ENCODE results near the gene NLRP1.
A peak's percentile ranks its signal among the peaks of the same experiment; 100 is the strongest.

The NLRP1 gene

DNA sequence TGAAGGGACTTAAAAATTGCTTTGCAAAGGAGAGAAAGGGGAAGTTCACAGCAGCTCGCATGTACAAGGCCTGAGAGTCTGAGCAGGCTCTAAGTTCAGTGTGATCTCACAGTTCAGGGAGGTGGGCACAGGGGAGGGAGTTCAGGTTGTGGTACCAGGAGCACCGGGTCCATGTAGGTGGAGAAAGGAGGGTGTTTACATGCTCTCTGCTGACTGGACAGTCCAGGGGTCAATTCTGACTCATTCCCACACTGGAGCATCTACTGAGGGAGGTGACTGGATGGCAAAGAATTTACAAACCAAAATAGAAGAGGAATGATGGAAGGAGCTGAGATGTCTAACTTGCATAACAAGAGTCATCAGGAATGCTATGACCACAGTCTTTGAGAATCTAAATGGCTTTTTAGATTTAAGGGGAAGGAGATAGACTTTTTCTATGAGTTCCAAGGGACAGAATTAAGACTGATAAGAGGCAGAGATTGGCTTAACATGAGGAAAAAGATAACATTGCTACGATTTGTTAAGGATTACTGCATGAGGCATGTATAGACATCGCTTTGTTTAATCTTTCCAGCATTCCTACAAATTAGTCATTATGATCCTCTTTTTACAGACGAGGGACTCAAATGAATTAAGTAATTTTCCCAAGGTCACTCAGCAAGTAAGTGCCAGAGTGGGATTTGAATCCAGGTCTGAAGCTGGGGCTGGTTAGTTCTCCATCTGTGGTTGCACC, 68.1 kb downstream of the NLRP1 start:
- no peak for DNase-seq (ENCODE audit: low spot score)

DNA sequence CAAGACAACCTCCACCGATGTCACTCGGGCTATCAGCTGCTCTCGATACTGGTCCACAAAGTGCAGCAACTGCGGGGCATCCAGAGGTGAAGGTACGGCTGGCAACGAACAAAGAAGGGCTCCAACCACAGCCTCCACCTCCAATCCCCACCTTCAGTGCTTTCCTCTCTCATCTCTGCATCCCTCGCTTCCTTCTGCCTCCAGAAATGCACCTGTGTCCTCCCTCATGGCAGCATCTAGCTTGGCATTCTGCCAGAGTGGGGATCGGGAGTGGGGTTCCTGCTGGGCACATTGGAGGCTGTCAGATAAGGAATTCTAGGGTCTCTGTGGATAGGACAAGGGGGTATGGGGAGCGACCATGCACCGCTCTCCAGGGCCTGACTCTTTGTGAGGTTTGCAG, 69.3 kb downstream of the NLRP1 start:
- no peak for DNase-seq (ENCODE audit: low spot score)

DNA sequence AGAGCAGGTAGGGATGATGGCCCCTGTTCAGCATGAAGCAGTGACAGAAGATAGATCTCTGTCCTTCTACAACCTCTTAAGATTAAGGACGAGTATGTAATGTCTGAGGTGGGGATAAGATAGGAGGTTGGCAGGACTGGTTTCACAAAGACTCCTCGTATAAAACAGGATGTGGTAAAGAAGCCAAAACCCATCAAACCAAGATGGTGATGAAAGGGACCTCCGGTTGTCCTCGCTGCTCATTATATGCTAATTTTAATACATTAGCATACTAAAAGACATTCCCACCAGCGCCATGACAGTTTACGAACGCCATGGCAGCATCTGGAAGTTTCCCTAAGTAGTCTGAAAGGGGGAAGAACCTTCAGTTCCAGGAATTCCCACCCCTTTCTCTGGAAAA, 70.7 kb downstream of the NLRP1 start:
- DNase-seq (ENCODE audit: low spot score): peak; percentile 17

DNA sequence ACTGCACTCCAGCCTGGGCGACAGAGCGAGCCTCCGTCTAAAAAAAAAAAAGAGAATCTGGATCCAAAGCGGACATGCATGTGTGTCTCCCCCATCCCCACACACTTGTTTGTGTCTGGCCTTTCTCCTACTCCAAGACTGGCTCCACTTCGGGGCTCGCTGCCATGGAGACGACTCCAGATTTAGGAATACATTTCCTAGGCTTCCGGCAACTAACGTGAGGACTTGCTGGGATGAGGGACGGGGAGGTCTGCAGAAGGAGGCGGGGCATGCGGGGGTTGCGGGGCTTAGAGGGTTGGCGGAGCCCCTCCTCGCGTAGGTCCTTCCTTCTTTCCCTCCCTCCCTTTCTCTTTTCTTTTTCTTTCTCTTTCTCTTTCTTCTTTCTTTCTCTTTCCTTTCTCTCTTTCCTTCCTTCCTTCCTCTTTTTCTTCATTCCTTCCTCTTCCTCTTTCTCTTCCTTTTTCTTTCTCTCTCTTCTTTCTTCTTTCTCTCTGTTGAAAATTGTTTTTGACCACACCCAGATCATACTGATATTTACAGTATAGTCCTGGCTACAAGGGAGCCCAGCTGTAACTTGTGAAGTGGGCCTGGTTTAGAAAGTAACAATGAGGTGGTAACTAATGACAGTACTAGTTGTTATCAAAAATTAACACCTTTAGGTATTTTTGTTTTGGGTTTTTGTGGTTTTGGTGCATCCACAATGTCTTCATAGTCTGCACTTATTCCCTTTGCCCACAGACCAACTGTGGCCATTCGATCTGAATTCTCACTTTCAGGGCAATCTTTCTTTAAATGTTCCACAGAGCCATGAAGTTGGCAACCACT, 72.7 kb downstream of the NLRP1 start:
- DNase-seq (ENCODE audit: low spot score): no peak

DNA sequence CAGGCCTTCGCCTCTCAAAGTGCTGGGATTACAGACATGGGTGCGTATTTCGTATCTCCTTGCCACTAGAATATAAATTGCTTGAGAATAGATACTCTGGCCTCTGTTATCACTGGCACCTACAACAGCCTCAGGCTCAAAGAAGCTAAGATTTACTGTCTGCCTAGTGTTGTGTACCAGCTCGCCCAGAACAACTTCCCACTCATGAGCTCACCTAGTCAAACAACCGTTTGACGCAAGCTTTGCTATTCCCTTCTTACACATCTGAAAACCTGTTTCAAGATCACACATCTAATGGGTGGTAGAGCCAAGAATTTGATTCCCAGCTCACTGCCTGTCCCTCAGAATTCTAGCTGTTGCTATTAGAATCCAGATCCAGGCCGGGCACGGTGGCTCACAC, 73.5 kb downstream of the NLRP1 start:
- no peak for DNase-seq (ENCODE audit: low spot score)

DNA sequence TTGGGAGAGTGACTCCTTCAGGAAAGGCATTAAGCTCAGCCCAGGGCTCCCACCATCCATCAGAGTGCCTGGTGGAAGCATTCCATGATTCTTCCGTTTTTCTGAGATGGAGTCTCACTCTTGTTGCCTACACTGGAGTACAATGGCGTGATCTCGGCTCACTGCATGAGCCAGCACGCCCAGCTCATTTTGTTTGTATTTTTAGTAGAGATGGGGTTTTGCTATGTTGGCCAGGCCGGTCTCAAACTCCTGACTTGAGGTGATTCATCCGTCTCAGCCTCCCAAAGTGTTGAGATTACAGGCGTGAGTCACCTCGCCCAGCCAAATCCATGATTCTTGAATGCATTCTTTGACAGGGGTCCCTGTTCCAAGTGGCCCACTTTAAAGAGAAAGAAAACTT, 74.8 kb downstream of the NLRP1 start:
- DNase-seq (ENCODE audit: low spot score): no peak

DNA sequence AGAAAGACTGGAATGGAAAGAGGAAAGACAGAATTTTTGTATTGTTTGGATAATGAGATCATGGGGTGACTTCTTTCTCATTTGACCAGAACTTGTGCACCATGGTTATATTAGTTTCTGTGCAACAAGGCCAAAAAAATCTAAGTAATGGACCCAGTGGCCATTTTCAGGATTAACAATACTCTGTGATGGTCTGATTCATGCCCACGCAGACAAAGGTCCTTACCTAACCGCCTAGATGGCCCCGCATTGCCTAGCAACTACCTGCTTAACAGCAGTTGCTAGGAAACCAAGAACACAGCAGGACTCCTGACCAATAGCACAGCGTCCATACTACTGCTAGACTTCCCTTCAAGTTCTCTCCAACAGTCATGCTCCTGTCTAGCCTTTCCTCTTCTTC, 75.5 kb downstream of the NLRP1 start:
- no peak for DNase-seq (ENCODE audit: low spot score)

DNA sequence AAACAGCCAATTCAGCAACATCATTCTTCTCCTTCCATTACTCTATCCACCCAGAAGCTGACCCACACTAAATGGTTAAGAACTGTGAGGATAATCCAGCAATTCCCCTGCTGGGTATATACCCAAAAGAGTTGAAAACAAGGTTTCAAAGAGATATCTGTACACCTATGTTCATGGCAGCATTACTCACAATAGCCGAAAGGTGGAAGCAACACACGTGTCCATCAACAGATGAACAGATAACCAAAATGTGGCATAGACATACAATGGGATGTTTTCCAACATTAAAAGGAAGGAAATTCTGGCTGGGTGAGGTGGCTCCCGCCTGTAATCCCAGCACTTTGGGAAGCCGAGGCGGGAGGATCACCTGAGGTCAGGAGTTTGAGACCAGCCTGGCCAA, 78.0 kb downstream of the NLRP1 start:
- no peak for DNase-seq (ENCODE audit: low spot score)

DNA sequence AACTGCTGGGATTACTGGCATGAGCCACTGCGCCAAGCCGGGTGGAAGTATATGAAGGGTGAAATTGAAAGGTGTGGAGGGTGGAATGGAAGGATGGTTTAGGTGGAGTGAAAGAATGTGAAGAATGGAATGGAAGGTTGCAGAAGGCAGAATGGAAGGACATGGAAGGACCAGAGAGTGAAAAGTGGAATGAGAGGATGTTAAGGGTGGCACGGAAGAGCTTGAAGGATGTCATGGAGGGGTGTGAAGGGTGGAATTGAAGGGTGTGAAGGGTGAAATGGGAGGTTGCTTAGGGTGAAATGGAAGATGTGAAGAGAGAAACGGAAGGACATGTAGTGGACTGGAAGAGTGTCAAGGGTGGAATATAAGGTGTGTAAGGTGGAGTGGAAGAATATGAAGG, 81.8 kb downstream of the NLRP1 start:
- no peak for DNase-seq (ENCODE audit: low spot score)

DNA sequence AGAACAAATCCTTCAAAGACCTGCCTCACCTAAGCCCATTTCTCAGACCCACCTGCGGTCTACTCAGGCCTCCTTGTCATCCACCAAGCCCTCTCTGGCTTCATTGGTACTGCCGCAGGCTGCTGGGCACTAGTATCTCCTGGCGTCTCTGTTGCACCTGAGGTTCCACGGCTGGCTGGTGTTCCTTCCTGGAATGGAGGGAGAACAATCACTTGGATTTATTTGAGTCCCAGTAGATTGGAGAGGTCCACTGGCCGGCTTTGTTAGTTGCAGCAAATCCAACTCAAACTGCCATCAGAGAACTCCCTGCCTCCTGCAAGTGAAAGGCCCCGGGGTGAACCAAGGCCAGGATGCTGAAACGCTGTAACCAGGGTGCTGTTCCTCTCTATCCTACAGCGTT, 82.6 kb downstream of the NLRP1 start:
- DNase-seq (ENCODE audit: low spot score): no peak

DNA sequence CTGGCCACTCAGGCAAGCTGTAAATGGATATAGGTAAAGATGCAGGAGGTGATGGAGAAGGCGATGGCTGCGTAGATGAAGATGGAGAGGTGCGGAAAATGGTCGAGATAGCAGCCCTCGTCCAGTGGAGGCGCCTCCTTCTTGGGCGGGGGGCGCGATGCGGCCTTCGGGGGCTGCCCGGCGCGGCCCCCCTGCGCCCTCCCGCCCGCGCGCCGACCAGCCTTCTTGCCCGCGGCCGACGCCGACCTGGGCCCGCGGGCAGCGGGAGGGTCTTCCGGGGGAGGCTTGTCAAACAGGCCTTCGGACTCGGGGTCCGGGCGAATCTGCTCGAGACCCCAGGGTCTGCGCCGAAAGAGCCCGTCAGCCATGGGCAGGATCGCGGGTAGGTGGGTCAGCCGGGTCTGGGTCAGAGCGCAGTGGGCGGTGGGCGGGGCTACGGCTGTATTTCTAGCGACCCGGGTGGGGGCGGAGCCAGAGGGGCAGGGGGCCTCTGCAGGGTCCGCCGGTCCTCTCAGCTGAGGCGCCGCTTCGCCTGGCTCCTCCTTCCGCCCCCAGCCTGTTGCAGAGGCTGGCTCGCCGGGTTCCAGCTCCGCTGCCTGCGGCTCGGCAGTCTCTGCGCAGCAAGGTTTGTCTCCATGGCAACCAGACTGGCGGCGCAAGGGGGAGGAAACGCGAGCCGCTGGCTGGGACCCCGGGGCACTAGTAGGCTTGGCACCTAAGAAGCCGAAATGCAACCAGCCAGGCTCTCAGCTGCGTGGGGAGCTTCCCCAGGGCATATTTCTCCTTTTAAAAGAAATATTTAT, 83.5 kb downstream of the NLRP1 start:
- DNase-seq (ENCODE audit: low spot score): peak; percentile 69

DNA sequence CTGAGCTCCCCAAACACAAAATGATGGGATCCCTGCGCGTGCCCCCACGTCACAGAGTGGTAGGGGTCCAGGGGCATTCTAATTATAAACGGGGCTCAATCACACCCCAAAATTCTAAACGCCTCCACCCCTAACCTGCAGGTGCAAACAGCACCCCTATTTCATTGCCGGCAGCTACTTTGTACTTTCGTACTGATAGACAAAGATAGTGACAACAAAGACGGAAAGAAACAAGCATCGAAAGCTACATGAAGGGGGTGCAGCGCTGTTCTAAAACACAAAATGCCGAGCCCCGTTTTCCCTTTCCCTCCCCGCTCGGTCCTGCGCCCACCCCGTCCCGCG, 84.1 kb downstream of the NLRP1 start:
- DNase-seq (ENCODE audit: low spot score): no peak

DNA sequence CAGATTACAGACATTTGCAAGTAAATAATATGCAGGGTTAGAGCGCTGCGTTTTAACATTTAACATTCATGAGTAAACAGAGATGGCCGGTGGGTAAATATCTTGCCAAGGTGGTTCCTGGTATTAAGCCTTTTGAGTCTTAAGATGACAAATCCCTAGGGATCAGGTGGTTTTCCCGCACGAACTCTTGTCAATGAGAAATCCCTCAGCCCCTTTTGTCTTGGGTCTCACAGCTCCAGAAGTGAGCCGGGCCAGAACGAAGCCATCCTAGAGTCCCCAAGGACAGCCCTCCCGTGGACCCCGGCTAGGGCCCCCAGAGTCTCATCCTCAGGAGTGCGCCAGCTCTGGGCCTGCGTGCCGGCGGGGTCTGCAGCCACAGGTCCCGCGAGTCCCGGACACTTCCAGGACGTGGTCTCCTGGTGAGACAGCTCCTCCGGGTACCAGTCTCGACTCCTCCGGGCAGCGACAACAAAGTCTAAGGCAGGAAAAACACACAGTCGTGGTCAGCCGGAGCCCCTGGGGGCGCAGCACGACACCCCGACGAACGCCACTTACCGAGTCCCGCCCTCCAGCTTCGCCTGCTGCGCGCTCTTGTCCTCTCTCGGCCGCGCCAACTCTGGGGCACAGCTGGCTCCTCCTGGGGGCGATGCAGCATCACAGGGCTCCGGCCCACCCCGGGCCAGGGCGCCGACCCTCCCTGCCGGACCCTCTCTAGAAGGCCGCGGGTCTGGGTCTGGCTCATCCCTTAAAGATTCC, 84.7 kb downstream of the NLRP1 start:
- DNase-seq (ENCODE audit: low spot score): no peak

DNA sequence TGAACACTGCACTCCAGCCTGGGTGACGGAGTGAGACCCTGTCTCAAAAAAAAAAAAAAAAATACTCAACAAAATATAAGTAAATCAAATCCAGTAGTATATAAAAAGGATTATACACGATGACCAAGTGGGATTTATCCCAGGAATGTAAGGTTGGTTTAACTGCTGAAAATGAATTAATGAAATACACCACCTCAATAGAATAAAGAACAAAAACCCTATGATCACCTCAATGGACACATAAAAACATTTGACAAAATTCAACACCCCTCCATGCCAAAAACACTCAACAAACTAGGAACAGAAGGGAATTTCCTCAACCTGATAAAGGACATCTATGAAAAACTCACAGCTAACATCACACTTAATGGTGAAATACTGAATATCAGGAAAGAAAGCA, 91.3 kb downstream of the NLRP1 start:
- no peak for DNase-seq (ENCODE audit: low spot score)

DNA sequence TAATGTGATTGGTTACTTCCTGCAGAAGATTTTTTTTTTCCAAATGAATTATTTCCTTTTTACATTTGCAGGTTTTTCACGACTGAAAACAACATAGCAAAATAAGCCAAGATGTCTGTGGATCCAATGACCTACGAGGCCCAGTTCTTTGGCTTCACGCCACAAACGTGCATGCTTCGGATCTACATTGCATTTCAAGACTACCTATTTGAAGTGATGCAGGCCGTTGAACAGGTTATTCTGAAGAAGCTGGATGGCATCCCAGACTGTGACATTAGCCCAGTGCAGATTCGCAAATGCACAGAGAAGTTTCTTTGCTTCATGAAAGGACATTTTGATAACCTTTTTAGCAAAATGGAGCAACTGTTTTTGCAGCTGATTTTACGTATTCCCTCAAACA, 95.6 kb downstream of the NLRP1 start:
- no peak for DNase-seq (ENCODE audit: low spot score)

DNA sequence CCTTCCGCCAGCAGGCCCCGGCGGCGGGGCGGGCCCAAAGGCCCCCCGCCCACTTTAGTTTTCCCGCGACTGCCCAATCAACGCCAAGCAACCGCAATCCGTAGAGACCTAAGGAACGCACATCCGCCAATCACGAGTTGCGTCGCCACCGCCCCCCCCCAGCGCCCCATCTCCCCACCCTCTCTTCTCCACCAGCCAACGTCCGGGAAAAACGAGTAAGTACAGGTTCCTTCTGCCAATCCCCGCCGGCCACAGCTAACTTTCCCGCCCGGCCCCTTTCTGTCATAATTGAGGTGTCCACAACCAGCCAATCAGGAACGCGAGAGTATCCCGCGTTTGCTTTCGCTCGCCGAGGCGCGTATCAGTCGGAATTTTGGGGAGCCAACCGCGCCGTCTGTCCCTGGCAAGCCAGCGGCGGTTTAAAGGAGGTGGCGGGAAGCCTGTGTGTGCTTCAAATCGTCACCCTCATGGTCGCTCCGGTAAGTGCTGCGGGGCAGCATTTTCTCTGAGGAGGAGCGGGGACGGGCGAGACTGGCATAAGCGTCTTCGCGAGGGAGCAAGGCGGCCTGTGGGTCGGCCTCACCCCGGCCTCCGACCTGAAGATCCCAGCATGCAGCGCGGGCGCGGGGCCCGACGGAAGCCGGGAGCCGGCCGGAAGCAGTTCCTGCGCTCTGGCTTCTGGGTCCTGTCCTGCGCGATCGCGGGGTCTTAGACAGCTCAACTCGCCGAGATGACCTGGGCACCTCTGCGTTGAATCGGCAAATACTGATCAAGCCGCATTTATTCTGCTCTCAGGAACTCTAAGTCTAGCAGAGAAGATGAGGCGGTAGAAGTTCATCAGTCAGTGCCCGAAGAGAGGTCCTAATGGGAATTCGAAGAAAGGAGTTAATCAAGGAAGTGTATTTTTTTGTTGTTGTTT, 97.8 kb downstream of the NLRP1 start, which contains the start of gene MIS12:
MIS12 (plus strand) TSS at position 361 of the 919 bp plus-strand sequence. CDS start 2,297 bp downstream, outside the sequence.
- peak; percentile 98 for DNase-seq (ENCODE audit: low spot score)

DNA sequence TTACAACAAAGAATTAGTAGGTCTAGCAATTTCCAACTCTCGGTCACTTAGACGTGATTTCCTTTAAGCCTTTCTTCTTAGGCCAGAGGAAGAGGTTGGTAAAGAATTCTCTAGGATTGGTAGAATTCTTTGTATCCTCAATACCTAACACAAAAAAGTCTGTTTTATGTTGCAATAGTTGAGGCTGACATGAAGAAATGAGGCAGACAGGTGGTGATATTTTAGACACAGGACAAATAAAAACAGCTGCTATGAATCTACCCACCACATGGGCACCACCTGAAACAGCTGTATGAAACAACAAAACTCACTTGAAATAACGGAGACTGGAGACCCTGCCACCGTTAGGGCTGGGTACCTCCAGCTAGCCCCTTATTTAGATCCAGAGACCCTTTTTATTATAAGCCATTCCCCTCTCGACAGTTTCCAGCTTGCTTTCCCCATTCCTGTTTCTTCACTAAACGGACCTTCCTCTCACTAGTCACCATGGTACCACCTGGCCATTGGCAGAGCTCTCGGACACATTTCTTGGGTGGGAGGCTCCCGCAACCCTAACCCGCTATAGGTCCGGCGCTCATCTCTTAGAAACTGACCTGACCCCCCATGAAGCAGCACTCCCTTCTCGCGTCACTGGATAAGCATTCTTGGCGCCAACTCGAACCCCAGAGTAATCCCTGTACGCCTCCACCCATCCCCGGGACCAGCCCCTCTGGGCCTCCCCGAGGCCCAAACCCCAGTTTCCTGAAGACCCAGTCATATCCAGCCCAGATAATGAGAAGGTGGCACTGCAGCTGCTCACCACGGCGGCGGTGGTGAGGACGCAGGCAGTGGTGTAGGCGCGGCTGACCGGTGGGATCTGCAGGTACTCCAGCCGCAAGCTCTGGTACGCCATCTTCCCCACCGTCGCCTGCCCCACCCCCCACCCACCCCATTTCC, 98.8 kb downstream of the NLRP1 start, which contains the start of gene DERL2:
DERL2 (minus strand) TSS at position 909 of the 936 bp plus-strand sequence; CDS start at position 892, 17 bp downstream.
- DNase-seq (ENCODE audit: low spot score): no peak

DNA sequence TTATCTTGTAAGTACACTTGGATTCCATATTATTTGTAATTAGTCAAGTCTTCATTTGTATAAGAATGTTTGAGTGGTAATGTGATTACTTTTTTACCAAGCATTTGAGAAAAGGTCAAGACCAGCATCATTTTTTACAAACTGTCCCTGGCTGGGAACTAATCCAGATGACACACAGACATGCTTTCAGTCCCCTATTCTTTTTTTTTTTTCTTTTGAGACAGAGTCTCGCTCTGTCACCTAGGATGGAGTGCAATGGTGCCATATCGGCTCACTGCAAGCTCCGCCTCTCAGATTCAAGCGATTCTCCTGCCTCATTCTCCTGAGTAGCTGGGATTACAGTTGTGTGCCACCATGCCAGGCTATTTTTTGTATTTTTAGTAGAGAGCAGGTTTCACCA, 102.9 kb downstream of the NLRP1 start:
- DNase-seq (ENCODE audit: low spot score): no peak

DNA sequence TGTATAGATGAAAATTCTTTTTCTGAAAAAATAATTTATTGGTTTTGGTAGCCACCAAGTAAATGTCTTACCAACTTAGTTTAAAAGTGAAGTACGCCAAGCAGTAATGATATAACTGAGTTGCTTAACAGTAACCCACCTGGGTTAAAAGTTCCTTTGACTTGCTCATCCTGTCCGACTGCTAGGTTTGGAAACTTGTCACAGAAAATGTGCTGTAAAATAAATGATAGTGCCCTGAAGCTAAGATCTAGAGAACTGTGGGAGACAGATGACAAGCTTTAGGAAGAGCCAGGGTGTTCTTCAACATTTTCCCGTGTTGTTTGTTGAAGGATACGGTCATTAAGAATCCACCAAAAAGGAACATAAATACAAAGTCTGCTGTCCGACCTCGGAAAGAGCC, 103.3 kb downstream of the NLRP1 start:
- DNase-seq (ENCODE audit: low spot score): no peak

DNA sequence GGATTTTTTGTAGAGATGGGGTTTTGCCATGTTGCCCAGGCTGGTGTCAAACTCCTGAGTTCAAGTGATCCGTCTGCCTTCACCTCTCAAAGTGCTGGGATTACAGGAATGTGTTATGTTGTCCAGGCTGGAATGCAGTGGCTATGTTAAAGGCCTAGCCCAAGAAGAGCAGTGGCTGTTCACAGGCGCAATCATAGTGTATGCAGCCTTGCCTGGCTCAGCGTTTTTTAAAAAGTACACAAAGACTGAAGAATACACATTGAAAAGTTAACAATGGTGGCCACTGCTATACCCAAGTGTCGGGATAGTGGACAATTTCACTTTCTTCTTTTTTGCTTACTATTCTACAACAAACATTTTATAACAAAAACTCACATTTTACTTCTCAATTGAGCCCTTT, 105.3 kb downstream of the NLRP1 start:
- no peak for DNase-seq (ENCODE audit: low spot score)

Data from activated CD4-positive, alpha-beta T cell treated with anti-CD3 and anti-CD28 coated beads, Interleukin-2, Interleukin-4, amounts not matched to agents 100 ng/mL and 50 ng/mL, durations not matched to agents 16 hours and 8 hours (primary cell).